ENCODE measurements around the gene RHBDF2. TPM values are rescaled to one million over a fixed set of nuclear protein-coding genes. Genes with fewer than 3 reads are reported as not detected.

RHBDF2 gene
- total RNA-seq, 6 experiments from 2014 or later = 7.1 to 18.6 (median 11.0) TPM

DNA sequence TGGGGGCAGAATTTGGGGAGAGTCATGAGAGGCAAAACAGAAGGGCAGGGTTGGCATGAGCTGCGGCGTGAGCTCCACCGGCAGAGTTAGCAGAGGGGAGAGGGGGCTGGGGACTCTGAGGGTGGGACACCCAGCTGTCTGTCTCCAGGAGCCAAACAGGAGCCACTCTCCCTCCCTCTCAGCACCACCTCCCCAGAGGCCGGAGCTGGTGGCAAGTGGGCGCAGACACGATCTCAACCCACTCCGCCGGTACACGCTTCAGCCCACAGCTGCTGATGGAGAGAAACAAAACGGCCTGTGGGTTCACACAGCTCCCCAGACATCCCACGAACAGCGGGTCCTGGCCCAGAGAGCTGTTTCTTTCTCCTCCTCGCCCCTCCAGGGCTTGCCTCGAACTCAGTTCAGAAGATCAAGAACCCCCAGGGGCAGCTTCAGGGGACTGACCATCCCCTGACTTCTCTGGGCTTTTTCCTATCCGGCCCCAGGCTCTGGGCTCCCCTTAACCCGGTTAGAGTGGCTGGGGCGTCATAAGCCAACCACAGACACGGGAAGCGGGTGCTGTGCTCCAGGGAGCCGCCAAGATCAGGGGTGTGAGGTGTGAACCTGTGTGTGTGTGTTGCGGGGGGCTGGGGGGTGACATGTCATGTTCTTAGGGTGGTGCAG lies 7.6 kb downstream of the RHBDF2 start:
- ATAC-seq (no peak), DNase-seq (no peak)
- peak overlapping the region; percentile 25 to 87 (median 60) for H3K27ac ChIP-seq
- no peaks in the 10 kb centered on the region for H3K9me3 ChIP-seq
- H3K4me3 ChIP-seq = peak overlapping the region in 1 of 3 donors; percentile 9
- TF ChIP-seq, protein P1, sequence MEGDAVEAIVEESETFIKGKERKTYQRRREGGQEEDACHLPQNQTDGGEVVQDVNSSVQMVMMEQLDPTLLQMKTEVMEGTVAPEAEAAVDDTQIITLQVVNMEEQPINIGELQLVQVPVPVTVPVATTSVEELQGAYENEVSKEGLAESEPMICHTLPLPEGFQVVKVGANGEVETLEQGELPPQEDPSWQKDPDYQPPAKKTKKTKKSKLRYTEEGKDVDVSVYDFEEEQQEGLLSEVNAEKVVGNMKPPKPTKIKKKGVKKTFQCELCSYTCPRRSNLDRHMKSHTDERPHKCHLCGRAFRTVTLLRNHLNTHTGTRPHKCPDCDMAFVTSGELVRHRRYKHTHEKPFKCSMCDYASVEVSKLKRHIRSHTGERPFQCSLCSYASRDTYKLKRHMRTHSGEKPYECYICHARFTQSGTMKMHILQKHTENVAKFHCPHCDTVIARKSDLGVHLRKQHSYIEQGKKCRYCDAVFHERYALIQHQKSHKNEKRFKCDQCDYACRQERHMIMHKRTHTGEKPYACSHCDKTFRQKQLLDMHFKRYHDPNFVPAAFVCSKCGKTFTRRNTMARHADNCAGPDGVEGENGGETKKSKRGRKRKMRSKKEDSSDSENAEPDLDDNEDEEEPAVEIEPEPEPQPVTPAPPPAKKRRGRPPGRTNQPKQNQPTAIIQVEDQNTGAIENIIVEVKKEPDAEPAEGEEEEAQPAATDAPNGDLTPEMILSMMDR (IDR thresholded peaks at IDR 0.05) = no peak
- no peak for TF ChIP-seq POLR2A (IDR thresholded peaks at IDR 0.05)
- no peaks in the 10 kb centered on the region for H3K27me3 ChIP-seq
- no peaks in the 10 kb centered on the region for H3K36me3 ChIP-seq
- 57% methylated on average over 9 of the region's 21 CpGs for WGBS (ENCODE audit: insufficient coverage, low coverage, low lambda C conversion rate, missing lambda C conversion rate)
- intact Hi-C loops (cut with DNase I) = no loop called here
- peaks cover 0 to 11% (median 2%) of the 10 kb centered on the region in 4 donors for H3K4me1 ChIP-seq

DNA sequence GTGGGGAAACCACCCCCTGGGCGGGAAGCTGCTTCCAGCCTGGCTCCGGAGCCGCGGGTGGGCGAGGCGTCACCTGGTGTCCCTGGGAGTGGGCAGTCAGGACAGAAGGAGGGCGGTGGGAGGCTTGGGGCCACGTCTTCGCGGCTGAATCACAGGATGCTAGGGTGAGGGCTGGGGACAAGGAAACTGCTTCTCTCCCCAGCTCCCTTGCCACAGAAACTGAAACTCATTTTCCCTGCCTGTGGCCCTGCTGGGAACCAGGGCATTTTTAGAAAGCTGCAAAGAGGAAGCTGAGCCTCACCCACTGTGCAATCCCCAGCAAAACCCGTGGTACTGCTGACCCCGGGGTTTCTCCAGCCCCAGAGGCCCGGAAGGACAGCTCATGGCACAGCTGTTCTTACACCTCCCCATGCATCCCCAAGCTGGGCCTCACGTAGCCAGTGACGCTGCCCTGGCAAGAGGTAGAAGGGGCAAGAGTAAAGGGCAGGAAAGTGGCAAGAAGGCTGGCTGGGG lies 8.2 kb downstream of the RHBDF2 start:
- ATAC-seq = peak; percentile 50 to 62 (median 55)
- Histone ChIP-seq H3K27ac (peak overlapping the region; percentile 26 to 87 (median 60)), H3K4me3 (peak overlapping the region in 1 of 3 donors; percentile 9), H3K27me3 (no peaks in the 10 kb centered on the region), H3K36me3 (no peaks in the 10 kb centered on the region), H3K9me3 (no peaks in the 10 kb centered on the region), H3K4me1 (peaks cover 0 to 6% (median 0%) of the 10 kb centered on the region in 4 donors)
- WGBS (ENCODE audit: insufficient coverage, low coverage, low lambda C conversion rate, missing lambda C conversion rate) = 5% methylated on average over 4 of the region's 15 CpGs
- peak in 2 of 3 donors; percentile 78 to 81 for DNase-seq
- intact Hi-C loops (cut with DNase I) = no loop called here
- peak; percentile 44 for TF ChIP-seq POLR2A (IDR thresholded peaks at IDR 0.05)
- TF ChIP-seq, protein P1 (IDR thresholded peaks at IDR 0.05) = no peak

DNA sequence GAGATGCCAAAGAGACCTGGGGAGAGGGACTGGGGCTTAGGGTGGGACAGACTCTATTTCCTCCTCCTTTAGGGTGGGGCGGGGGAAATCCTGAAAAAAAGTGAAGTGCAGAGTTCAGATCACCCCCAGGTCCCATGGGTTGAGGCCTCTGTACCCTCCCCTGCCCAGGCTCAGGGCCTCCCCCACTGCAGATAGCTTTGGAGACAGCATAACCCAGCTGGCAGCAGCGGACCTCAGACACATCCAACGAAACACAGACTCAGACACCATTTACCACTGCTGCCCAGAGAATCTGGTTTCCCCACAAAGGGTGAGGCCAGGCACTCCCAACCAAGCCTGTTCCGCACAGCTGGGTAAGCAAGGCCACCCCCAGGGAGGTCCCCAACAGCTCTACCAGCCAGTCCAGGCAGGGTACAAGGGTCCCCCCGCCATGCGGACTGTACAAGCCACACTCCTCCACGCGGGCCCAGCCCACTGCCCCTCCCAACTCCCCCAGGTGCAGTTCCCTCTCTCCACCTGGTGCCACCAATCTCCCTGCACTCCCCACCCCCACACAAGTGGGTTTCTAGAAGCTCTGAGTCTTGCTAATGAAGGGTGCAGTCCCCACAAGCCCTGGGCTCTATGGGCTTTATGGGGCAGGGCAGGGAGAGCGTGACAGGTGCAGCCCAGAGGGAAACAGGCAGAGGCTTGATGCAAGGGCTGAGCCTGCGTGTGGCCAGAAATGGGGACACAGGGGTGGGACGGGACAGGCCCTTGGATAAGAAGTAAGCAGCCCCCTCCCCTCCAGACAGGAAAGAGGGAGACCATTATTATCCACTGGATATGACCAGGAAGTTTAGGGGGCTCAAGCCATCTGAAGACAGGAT lies 8.9 kb downstream of the RHBDF2 start:
- TF ChIP-seq POLR2A (IDR thresholded peaks at IDR 0.05) = no peak
- TF ChIP-seq, protein P1 (IDR thresholded peaks at IDR 0.05) = no peak
- no peaks in the 10 kb centered on the region for H3K9me3 ChIP-seq
- intact Hi-C loops (cut with DNase I) = no loop called here
- H3K4me3 ChIP-seq = no peak overlapping the region
- 57% methylated on average over 5 of the region's 11 CpGs for WGBS (ENCODE audit: insufficient coverage, low coverage, low lambda C conversion rate, missing lambda C conversion rate)
- H3K4me1 ChIP-seq = no peaks in the 10 kb centered on the region
- ATAC-seq = peak; percentile 8 to 32 (median 24)
- no peaks in the 10 kb centered on the region for H3K27me3 ChIP-seq
- no peaks in the 10 kb centered on the region for H3K36me3 ChIP-seq
- H3K27ac ChIP-seq = peak overlapping the region; percentile 26 to 87 (median 60)
- peak in 1 of 3 donors; percentile 34 for DNase-seq

DNA sequence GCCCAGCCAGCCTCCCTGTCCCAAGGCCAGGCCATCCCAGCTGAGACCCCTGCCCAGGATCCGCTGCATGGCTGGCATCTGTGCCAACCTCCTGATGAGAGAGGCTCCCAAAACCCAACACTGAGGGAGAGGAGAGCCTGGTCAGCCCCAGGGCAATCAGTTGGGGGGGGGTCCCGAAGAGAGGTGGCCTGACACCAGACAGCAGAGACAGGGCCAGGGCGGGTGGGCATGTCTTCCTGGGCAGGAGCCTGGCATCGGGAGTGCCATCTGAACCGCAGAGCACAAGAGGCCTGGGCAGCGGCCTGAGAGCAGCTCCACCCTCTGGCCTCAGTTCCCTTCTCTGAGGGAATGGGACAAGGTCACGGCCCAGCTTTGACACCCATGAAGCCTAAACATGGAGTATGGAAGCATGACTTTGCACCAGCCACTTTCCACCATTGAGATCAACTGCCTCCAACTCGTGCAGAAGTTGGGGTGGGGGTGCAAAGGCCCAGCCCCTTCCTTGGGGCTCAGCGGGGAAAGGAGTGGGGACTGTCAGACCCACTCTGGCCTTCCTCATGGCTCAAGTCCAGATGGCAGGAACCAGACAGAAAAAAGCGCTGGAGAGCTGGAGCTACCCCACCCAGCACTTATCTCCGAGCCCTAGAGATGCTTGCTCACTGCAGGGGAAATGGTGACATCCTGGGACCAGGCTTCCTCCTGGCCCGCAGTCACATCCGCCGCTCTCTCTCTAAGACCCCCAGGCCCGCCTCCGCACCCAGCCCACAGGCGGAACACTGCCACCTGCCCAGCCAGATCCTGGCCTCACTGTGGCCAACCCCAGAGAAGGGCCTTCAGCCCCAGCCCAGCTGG lies 9.7 kb downstream of the RHBDF2 start:
- DNase-seq (no peak), ATAC-seq (peak; percentile 8 to 30 (median 25))
- no peaks in the 10 kb centered on the region for H3K36me3 ChIP-seq
- intact Hi-C loops (cut with DNase I) = no loop called here
- H3K27me3 ChIP-seq = no peaks in the 10 kb centered on the region
- TF ChIP-seq, protein P1 (IDR thresholded peaks at IDR 0.05) = no peak
- TF ChIP-seq POLR2A (IDR thresholded peaks at IDR 0.05) = no peak
- H3K4me3 ChIP-seq = no peak overlapping the region
- WGBS (ENCODE audit: insufficient coverage, low coverage, low lambda C conversion rate, missing lambda C conversion rate) = 0% methylated on average over 1 of the region's 17 CpGs
- H3K9me3 ChIP-seq = no peaks in the 10 kb centered on the region
- peak overlapping the region; percentile 26 to 87 (median 60) for H3K27ac ChIP-seq
- H3K4me1 ChIP-seq = no peaks in the 10 kb centered on the region
